ENCODE data around the gene ZC3H12A.

Gene ZC3H12A

DNA sequence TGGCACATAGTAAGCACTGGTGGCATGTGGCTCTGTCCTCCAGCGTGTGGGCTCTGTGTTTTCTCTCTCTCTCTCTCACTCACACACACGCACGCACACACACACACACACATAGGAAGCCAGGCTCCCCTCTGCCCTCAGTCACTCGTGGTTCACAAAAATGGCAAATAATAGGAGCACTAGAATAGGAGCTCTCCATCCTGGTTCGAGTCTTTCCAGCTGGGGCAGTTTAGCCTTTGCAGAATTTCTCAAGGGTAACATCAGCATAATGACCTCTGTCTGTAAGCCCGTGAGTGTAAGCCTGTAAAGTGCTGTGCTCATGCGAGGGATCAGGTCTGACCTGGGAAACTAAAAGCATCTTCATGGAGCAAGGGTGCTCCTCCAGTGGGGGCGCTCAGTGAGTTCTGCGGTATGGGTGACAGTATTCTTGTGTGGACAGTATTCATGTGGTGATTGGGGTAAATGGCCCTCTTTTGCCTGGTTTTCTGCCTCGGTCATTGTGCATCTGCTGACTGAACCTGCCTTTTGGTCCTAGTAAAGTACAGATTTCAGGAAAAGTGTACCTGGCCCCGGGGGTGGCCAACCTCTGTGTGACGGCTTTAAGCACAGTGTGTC, 842 bp upstream of the ZC3H12A start:
- TF ChIP-seq, protein P1, sequence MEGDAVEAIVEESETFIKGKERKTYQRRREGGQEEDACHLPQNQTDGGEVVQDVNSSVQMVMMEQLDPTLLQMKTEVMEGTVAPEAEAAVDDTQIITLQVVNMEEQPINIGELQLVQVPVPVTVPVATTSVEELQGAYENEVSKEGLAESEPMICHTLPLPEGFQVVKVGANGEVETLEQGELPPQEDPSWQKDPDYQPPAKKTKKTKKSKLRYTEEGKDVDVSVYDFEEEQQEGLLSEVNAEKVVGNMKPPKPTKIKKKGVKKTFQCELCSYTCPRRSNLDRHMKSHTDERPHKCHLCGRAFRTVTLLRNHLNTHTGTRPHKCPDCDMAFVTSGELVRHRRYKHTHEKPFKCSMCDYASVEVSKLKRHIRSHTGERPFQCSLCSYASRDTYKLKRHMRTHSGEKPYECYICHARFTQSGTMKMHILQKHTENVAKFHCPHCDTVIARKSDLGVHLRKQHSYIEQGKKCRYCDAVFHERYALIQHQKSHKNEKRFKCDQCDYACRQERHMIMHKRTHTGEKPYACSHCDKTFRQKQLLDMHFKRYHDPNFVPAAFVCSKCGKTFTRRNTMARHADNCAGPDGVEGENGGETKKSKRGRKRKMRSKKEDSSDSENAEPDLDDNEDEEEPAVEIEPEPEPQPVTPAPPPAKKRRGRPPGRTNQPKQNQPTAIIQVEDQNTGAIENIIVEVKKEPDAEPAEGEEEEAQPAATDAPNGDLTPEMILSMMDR (conservative IDR thresholded peaks at IDR 0.05; ENCODE audit: low read depth, low read length): peak; percentile 9
- peak; percentile 50 for DNase-seq (ENCODE audit: low read depth)
- H3K4me3 ChIP-seq (ENCODE audit: low read depth, low read length): peak overlapping the region; percentile 61

DNA sequence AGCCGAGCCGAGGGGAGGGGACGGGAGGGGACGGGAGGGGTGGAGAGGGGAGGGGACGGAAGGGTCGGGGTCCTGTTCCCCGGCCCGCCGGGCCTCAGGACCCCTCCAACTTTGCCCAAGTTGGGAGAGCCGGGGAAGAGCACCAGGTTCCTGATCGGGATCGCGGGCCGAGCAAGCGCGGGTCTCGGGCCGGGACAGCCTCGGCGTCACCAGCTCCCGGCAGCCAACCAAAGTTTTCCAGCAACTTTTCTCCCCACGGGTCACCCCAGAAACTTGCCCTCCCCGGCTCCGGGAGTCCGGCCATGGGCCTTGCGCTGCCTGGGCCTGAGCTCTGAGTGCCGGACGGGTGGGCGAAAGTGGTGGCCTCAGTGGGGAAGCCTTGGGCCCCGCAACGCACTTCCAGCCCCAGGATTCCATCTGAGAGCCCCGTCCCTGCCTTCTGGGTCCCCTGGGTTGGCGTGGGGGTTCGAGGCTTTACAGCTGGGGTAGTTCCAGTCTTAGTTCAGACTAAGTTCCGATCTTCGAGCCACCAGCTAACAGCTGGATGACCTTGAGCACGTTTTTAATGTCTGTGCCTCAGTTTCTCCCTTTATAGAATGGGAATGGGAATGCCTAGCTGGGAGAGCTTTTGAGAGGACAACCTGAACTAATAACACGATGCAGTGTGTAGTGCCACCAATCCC, 458 bp downstream of the ZC3H12A start:
- TF ChIP-seq, protein P1 (conservative IDR thresholded peaks at IDR 0.05; ENCODE audit: low read depth, low read length): no peak
- H3K4me3 ChIP-seq (ENCODE audit: low read depth, low read length): peak overlapping the region; percentile 61
- DNase-seq (ENCODE audit: low read depth): no peak

DNA sequence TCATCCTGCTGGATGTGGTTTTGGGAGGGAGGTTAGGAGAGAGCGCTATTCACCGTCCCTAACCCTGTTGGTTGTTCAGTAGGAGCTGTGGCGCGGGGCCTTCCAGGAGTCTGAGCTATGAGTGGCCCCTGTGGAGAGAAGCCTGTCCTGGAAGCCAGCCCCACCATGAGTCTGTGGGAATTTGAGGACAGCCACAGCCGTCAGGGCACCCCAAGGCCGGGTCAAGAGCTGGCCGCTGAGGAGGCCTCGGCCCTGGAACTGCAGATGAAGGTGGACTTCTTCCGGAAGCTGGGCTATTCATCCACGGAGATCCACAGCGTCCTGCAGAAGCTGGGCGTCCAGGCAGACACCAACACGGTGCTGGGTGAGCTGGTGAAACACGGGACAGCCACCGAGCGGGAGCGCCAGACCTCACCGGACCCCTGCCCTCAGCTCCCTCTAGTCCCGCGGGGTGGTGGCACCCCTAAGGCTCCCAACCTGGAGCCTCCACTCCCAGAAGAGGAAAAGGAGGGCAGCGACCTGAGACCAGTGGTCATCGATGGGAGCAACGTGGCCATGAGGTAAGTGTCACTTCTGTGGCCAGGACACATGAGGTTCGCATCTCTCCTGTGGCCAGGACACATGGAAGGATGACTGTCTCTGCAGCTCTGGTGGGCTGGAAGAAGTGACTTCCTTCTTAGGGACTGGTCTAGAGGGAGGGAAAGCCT, 1.2 kb downstream of the ZC3H12A start:
- H3K4me3 ChIP-seq (ENCODE audit: low read depth, low read length): peak overlapping the region; percentile 61
- TF ChIP-seq, protein P1 (conservative IDR thresholded peaks at IDR 0.05; ENCODE audit: low read depth, low read length): no peak
- DNase-seq (ENCODE audit: low read depth): no peak

DNA sequence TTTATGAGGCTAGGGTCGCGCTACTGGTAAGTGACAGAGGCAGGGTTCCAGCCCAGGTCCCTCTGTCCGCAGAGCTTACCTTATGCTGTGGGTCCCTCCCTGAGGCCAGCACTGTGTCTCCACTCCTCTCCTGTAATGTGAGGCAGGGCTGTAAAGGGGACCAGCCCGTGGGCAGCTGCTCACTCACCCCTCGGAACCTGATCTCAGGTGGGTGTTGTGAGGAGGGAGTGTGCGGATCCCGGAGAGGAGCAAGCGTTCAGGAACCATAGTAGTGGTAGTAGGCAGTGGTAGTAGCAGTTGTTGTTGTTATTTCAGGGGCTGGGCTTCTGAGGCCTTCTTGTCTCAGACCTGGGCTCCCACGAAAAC, 1.7 kb downstream of the ZC3H12A start:
- DNase-seq (ENCODE audit: low read depth): no peak
- peak overlapping the region; percentile 61 for H3K4me3 ChIP-seq (ENCODE audit: low read depth, low read length)
- TF ChIP-seq, protein P1 (conservative IDR thresholded peaks at IDR 0.05; ENCODE audit: low read depth, low read length): no peak

DNA sequence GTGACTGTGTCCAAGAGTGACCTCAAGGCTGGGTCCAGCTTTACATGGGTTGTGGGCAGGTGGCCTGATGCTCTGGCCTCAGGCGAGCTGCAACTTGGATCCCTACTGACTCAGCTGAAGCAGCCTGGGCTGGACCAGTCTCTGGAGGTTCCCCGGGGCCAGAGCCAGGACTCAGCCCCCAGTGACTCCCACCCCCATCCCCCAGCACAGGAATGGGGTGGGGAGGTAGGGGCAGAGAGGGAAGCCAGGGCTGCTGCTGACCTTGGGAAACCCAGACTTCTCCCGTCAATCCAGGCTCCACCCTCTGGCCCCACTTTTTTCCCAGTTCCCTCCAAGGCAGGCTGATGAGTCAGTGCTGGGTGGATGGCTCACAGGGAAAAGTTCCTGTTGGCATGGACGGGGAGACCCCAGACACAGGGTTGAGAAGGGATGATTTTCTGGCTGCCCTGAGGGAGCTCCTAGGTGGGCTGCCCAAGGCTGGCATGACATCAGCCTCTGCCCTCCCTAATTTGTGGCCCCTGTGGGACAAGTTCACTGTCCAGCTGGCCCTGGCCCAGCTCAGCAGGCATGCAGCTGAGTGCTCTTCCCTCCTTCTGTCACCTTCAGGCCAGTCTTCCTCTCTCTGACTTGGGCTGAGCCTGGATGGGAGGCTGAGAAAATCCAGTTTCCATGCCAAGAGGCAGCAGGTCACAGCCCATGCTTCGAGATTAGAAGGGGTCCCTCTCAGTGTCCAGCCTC, 2.2 kb downstream of the ZC3H12A start:
- TF ChIP-seq, protein P1 (conservative IDR thresholded peaks at IDR 0.05; ENCODE audit: low read depth, low read length): no peak
- peak; percentile 55 for DNase-seq (ENCODE audit: low read depth)
- peak overlapping the region; percentile 61 for H3K4me3 ChIP-seq (ENCODE audit: low read depth, low read length)

DNA sequence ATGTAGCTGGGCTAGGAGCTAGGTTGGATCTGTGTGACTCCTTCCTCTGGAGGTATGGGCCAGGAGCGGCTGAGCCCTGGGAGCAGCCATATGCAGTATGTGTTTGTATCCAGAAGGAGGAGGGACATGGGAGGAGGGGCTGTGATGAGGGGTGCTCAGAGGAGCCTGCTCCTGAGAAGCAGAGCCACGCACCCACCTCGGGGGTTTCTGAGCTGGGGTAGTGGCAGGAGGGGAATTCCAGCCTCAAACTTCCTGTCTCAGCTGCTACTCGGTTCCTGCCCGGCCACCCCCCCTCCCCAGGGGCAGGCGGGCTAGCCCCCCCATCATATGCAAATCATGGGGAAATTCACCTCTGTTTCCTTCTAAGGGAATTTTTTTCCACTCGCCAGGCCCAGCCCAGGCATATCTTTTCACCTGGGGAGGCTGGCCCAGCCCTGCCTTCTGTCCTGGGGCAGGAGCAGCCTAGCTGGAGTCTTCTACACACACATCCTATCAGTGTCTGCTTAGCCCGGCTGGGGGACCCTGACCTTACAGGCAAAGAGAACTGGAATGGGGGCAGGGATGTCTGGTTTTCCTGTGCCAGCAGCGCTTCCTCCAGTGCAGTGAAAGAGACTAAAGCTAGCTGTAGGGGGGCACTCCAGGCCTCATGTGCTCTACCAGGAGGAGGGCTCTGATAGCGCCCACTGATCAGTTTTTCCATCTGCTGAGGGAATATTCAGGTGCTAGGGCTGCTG, 3.0 kb downstream of the ZC3H12A start:
- DNase-seq (ENCODE audit: low read depth): peak; percentile 70
- H3K4me3 ChIP-seq (ENCODE audit: low read depth, low read length): peak overlapping the region; percentile 61

More for the DNA sequence above, 3.0 kb downstream of the ZC3H12A start:
- TF ChIP-seq, protein P1 (conservative IDR thresholded peaks at IDR 0.05; ENCODE audit: low read depth, low read length): no peak

Data from choroid plexus epithelial cell (primary cell).